DMS 273 (cell line): Measurements from ENCODE around the gene MATN1.

ENCODE experiments used
- DNase-seq: peaks from one replicate; lab custom pipeline; 2025; ENCODE audit not compliant: unreplicated experiment; lab: John Stamatoyannopoulos, UW

MATN1 gene

GRCh38 chr1:30758121-30758688, 34.8 kb upstream of the MATN1 start:
- DNase-seq = no peak

GRCh38 chr1:30757352-30758120, 34.2 kb upstream of the MATN1 start, which contains the start of gene LAPTM5:
LAPTM5 (minus strand) TSS chr1:30757774; CDS start chr1:30757745, 29 bp downstream.
- DNase-seq = no peak

- DNase-seq = no peak
These were observed 33.4 kb upstream of the MATN1 start for GRCh38 chr1:30756545-30757351.

GRCh38 chr1:30756206-30756544, 32.8 kb upstream of the MATN1 start:
- no peak for DNase-seq

- DNase-seq = no peak
These were observed 32.4 kb upstream of the MATN1 start for GRCh38 chr1:30755746-30756145.

GRCh38 chr1:30755334-30755733, 31.9 kb upstream of the MATN1 start:
- no peak for DNase-seq

GRCh38 chr1:30754684-30755171, 31.3 kb upstream of the MATN1 start:
- no peak for DNase-seq

GRCh38 chr1:30753660-30754123, 30.3 kb upstream of the MATN1 start:
- no peak for DNase-seq

GRCh38 chr1:30753118-30753517, 29.7 kb upstream of the MATN1 start:
- DNase-seq = no peak

- DNase-seq = no peak
These were observed 29.2 kb upstream of the MATN1 start for GRCh38 chr1:30752651-30752908.

- DNase-seq = no peak
These were observed 28.7 kb upstream of the MATN1 start for GRCh38 chr1:30751830-30752650.

- no peak for DNase-seq
These were observed 27.4 kb upstream of the MATN1 start for GRCh38 chr1:30750731-30751291.

GRCh38 chr1:30749691-30750583, 26.6 kb upstream of the MATN1 start:
- no peak for DNase-seq

- peak; percentile 33 for DNase-seq
These were observed 25.5 kb upstream of the MATN1 start for GRCh38 chr1:30748699-30749401.

- DNase-seq = peak; percentile 90
These were observed 24.8 kb upstream of the MATN1 start for GRCh38 chr1:30748098-30748698.

- DNase-seq = no peak
These were observed 23.9 kb upstream of the MATN1 start for GRCh38 chr1:30747033-30748008.

- no peak for DNase-seq
These were observed 23.0 kb upstream of the MATN1 start for GRCh38 chr1:30746212-30747032.
